Astrocyte of the cerebellum (primary cell): ENCODE data around the gene ITGB3BP.

Experiments
- DNase-seq: peaks from one replicate; pipeline ENCODE4 v3.0.0-alpha.2; 2011; ENCODE audit warnings: low read depth
- H3K4me3 ChIP-seq: 2 replicates; pipeline ENCODE4 v1.5.1; 2011; ENCODE audit warnings: mild to moderate bottlenecking, low read depth, low read length, moderate library complexity
- CTCF ChIP-seq: IDR thresholded peaks from 2 replicates; pipeline ENCODE4 v1.5.1; 2012; ENCODE audit warnings: low read length, low read depth, moderate library complexity, mild to moderate bottlenecking; ENCODE audit errors: missing control alignments
- in situ Hi-C: cut with HindIII; loops from 2 replicates; pipeline ENCODE4 v1.10.0; 2017; ENCODE audit warnings: low sequenced_read_pairs

The ITGB3BP gene

DNA sequence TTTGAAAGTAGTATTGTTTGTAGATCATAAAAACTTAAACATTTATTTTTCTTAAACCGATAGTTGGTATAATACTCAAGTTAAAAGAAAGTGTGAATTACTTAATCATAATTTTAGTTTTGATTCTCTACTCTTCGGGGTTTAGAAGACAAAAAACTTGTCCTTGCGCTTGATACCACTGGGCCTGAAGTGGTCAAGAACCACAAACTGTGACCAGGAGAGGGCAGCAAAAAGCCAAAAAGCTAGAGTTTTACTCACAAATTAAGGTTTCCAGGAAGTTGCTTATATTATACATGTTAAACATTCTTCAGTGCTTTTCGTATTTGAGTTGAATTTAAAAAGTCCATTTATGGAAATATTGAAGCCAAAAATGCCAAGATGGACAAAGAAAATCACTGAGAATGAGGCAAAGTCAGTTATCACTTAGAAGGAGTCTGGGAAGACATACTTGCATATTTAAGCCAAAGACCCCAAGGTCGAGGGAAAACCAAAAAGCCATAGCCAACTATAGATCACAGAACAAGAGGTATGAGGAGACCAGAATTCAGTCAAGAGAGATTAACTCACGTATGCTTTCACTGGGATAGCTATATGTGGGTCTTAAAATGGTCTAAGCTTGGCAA is 34.5 kb upstream of the ITGB3BP start:
- in situ Hi-C loops, result no loop called here

DNA sequence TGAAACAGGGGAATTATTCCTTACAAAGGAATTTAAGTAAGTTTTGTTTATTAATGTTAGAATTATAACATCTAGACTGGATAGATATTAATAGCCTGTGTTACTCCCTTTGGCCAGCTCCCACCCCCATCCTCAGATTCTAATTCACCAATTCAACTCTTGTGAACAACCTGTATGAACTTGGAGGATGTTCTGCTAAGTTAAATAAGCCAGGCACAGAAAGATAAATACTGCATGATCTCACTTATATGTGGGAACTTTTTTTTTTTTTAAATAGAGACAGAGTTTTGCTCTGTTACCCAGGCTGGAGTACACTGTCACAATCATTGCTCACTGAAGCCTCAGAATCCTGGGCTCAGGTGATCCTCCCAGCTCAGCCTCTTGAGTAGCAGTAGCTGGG is 32.5 kb upstream of the ITGB3BP start:
- in situ Hi-C loops, result no loop called here
- DNase-seq, result no peak
- H3K4me3 ChIP-seq, result no peak overlapping the region
- no peak for TF ChIP-seq CTCF

More for the DNA sequence above, 34.5 kb upstream of the ITGB3BP start:
- peak; percentile 20 for DNase-seq
- no peak overlapping the region for H3K4me3 ChIP-seq
- TF ChIP-seq CTCF, result peak; percentile 73

DNA sequence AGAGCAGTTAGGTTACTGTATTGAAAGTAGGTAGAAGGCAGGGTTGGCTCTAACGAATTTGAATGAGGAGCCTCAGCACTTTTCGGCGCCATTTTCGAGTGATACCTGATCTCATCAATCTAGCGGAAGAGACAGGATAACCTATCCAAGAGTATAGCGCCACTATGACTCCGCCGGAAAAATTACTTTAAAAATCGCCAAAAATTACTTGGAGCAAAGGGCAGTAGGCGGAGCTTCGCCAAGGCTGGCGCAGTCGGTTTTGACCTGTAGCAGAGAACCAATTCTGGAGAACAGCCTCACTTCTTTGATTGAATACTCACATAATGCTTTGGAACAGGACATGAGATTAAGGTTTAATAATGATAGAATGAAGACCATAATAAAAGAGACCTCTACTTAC is 25.9 kb upstream of the ITGB3BP start:
- DNase-seq, result no peak
- no peak overlapping the region for H3K4me3 ChIP-seq
- in situ Hi-C loops, result no loop called here
- no peak for TF ChIP-seq CTCF

GRCh38 chr1:63548303-63548702 is 25.3 kb upstream of the ITGB3BP start:
- no peak for DNase-seq
- TF ChIP-seq CTCF, result no peak
- in situ Hi-C loops, result no loop called here

GRCh38 chr1:63547621-63548294 is 24.7 kb upstream of the ITGB3BP start:
- in situ Hi-C loops, result no loop called here
- DNase-seq, result no peak
- H3K4me3 ChIP-seq, result no peak overlapping the region
- TF ChIP-seq CTCF, result no peak

More at GRCh38 chr1:63548303-63548702, 25.3 kb upstream of the ITGB3BP start:
- H3K4me3 ChIP-seq, result no peak overlapping the region

DNA sequence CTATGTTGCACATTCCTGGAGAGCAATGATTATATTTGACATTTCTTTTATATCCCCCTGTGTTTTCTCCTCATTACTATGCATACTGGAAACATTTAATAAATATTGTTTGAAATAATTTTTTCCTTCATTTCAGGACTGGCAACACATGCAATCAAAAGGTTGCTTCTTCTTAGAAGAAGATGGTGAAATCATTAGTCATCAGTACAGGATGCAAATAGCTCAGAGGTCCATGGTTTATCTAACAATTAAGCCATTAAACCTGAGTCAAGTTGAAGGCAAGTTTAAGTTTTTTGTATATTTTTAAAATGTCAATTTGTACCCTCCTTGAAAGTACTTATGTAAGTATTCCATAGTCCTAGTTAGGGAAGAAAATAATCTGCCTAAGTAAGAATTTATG is 22.8 kb upstream of the ITGB3BP start:
- DNase-seq, result no peak
- H3K4me3 ChIP-seq, result no peak overlapping the region
- in situ Hi-C loops, result no loop called here
- no peak for TF ChIP-seq CTCF
